ENCODE data around the gene LGMN.

Gene LGMN

GRCh38 chr14:92729634-92730358 is 18.6 kb downstream of the LGMN start:
- Histone ChIP-seq H2AFZ (ENCODE audit: low read length) (no peak overlapping the region), H3K36me3 (ENCODE audit: insufficient read depth, low read length) (no peaks in the 10 kb centered on the region), H3K9me3 (ENCODE audit: insufficient read depth, low read depth, low read length) (no peaks in the 10 kb centered on the region), H4K20me1 (ENCODE audit: insufficient read depth, low read length, poor library complexity, severe bottlenecking) (no peaks in the 10 kb centered on the region), H3K27me3 (ENCODE audit: insufficient read depth, low read length, poor library complexity, severe bottlenecking) (no peaks in the 10 kb centered on the region), H3K9me2 (replicated peaks; ENCODE audit: low read depth, low read length) (no peaks in the 10 kb centered on the region), H3K79me2 (ENCODE audit: insufficient read depth, low read length) (no peaks in the 10 kb centered on the region), H3K4me2 (ENCODE audit: low read depth, low read length, poor library complexity, severe bottlenecking) (peak overlapping the region; percentile 41), H3K9ac (ENCODE audit: low read depth, low read length, poor library complexity, severe bottlenecking) (no peak overlapping the region), H3F3A (ENCODE audit: low read depth) (no peaks in the 10 kb centered on the region), H3K4me3 (ENCODE audit: low read length, poor library complexity, severe bottlenecking) (no peak overlapping the region), H3K4me1 (ENCODE audit: insufficient read depth, low read length, poor library complexity, severe bottlenecking) (peaks cover 15% of the 10 kb centered on the region)
- no peak for TF ChIP-seq EZH2phosphoT487 (IDR thresholded peaks at IDR 0.05; ENCODE audit: borderline replicate concordance)
- no peak for TF ChIP-seq CTCF (conservative IDR thresholded peaks at IDR 0.05; ENCODE audit: low read length)

GRCh38 chr14:92728759-92729364 is 19.6 kb downstream of the LGMN start:
- no peak overlapping the region for H3K9ac ChIP-seq (ENCODE audit: low read depth, low read length, poor library complexity, severe bottlenecking)
- no peaks in the 10 kb centered on the region for H3K9me3 ChIP-seq (ENCODE audit: insufficient read depth, low read depth, low read length)
- no peaks in the 10 kb centered on the region for H3K36me3 ChIP-seq (ENCODE audit: insufficient read depth, low read length)
- H3K79me2 ChIP-seq (ENCODE audit: insufficient read depth, low read length), result no peaks in the 10 kb centered on the region
- no peak overlapping the region for H2AFZ ChIP-seq (ENCODE audit: low read length)
- no peaks in the 10 kb centered on the region for H4K20me1 ChIP-seq (ENCODE audit: insufficient read depth, low read length, poor library complexity, severe bottlenecking)
- H3K4me2 ChIP-seq (ENCODE audit: low read depth, low read length, poor library complexity, severe bottlenecking), result no peak overlapping the region
- H3K4me1 ChIP-seq (ENCODE audit: insufficient read depth, low read length, poor library complexity, severe bottlenecking), result peaks cover 15% of the 10 kb centered on the region
- no peak for TF ChIP-seq CTCF (conservative IDR thresholded peaks at IDR 0.05; ENCODE audit: low read length)
- no peak for TF ChIP-seq EZH2phosphoT487 (IDR thresholded peaks at IDR 0.05; ENCODE audit: borderline replicate concordance)
- no peaks in the 10 kb centered on the region for H3K9me2 ChIP-seq (replicated peaks; ENCODE audit: low read depth, low read length)
- H3F3A ChIP-seq (ENCODE audit: low read depth), result no peaks in the 10 kb centered on the region
- H3K4me3 ChIP-seq (ENCODE audit: low read length, poor library complexity, severe bottlenecking), result no peak overlapping the region
- no peaks in the 10 kb centered on the region for H3K27me3 ChIP-seq (ENCODE audit: insufficient read depth, low read length, poor library complexity, severe bottlenecking)

GRCh38 chr14:92726933-92727262 is 21.5 kb downstream of the LGMN start:
- no peaks in the 10 kb centered on the region for H4K20me1 ChIP-seq (ENCODE audit: insufficient read depth, low read length, poor library complexity, severe bottlenecking)
- H3K4me3 ChIP-seq (ENCODE audit: low read length, poor library complexity, severe bottlenecking), result no peak overlapping the region
- H3K9me2 ChIP-seq (replicated peaks; ENCODE audit: low read depth, low read length), result no peaks in the 10 kb centered on the region
- no peak for TF ChIP-seq CTCF (conservative IDR thresholded peaks at IDR 0.05; ENCODE audit: low read length)
- H3K4me2 ChIP-seq (ENCODE audit: low read depth, low read length, poor library complexity, severe bottlenecking), result no peak overlapping the region
- H3F3A ChIP-seq (ENCODE audit: low read depth), result no peaks in the 10 kb centered on the region
- H3K27me3 ChIP-seq (ENCODE audit: insufficient read depth, low read length, poor library complexity, severe bottlenecking), result no peaks in the 10 kb centered on the region
- no peak overlapping the region for H3K9ac ChIP-seq (ENCODE audit: low read depth, low read length, poor library complexity, severe bottlenecking)
- no peaks in the 10 kb centered on the region for H3K9me3 ChIP-seq (ENCODE audit: insufficient read depth, low read depth, low read length)
- no peaks in the 10 kb centered on the region for H3K36me3 ChIP-seq (ENCODE audit: insufficient read depth, low read length)
- no peaks in the 10 kb centered on the region for H3K79me2 ChIP-seq (ENCODE audit: insufficient read depth, low read length)
- H3K4me1 ChIP-seq (ENCODE audit: insufficient read depth, low read length, poor library complexity, severe bottlenecking), result peaks cover 12% of the 10 kb centered on the region
- H2AFZ ChIP-seq (ENCODE audit: low read length), result no peak overlapping the region
